ENCODE data around the gene HJURP.

- no peak for TF ChIP-seq CTCF (IDR thresholded peaks at IDR 0.05)
- no peak for TF ChIP-seq EZH2 (IDR thresholded peaks at IDR 0.05)
These were observed 4.0 kb upstream of the HJURP start for GRCh38 chr2:233858331-233858730.

Data from neural progenitor cell (in vitro differentiated cells).